Choroid plexus epithelial cell (primary cell): ENCODE data around the gene SUSD4.

ENCODE experiments used
- DNase-seq: peaks from one replicate; pipeline ENCODE4 v3.0.0-alpha.2; 2010; ENCODE audit warnings: low read depth
- H3K4me3 ChIP-seq: 2 replicates; pipeline ENCODE4 v1.5.1; 2011; ENCODE audit warnings: low read depth, mild to moderate bottlenecking, control low read depth, low read length, moderate library complexity
- CTCF ChIP-seq: conservative IDR thresholded peaks from 2 replicates; pipeline ENCODE4 v1.5.1; 2011; ENCODE audit warnings: low read depth, mild to moderate bottlenecking, control low read depth, inconsistent platforms, low read length, moderate library complexity

The SUSD4 gene

DNA sequence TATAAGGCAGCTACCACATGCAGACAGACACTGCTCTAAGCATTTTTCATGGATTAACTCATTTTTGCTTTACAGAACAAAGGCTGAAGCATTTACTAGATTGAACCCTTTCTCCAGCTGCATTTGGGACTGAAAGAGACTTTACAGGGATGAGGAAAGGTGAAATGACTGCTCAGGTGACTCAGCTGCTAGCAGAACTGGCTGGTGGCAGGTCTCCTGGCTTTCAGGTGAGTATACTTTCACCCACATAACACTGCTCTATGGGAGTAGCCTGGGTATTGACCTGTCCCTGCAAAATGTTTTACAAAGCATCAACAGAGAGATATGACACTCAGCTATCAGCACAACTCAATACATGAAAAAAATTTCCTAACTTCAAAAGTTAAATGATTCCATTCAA is 26.6 kb upstream of the SUSD4 start:
- DNase-seq, result no peak
- no peak overlapping the region for H3K4me3 ChIP-seq
- no peak for TF ChIP-seq CTCF

GRCh38 chr1:223386013-223386412 is 22.0 kb upstream of the SUSD4 start:
- TF ChIP-seq CTCF, result no peak
- no peak overlapping the region for H3K4me3 ChIP-seq
- DNase-seq, result no peak

- no peak overlapping the region for H3K4me3 ChIP-seq
- no peak for DNase-seq
- no peak for TF ChIP-seq CTCF
Observed at GRCh38 chr1:223378754-223379153, 14.8 kb upstream of the SUSD4 start.

DNA sequence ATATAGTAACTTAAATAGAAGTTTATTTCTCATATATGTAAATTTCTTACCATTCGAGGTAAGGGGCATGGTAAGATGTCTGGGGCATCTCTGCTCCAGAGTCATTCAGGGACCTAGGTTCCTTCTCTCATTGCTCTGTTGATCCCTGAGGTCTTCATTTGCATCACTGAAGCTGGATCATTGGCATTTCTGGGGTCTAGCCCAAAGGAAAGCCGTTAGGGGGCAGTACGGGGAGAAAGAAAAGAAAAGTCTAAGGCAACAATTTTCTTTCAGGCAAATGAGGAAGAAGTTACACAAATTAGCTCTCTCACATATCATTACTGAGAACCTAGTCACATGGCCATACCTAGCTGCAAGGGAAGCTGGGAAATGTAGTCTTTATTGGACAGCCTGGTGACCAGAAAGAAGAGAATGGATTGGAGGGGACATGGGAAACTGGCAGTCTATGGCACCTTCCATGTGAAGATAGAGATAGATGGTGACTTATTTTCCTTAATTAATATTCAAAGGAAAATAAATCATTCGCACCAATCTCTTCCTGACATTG is 10.2 kb upstream of the SUSD4 start:
- no peak for DNase-seq
- no peak for TF ChIP-seq CTCF
- H3K4me3 ChIP-seq, result no peak overlapping the region

- no peak overlapping the region for H3K4me3 ChIP-seq
- TF ChIP-seq CTCF, result no peak
- no peak for DNase-seq
Observed at GRCh38 chr1:223364685-223365382, 858 bp upstream of the SUSD4 start.

DNA sequence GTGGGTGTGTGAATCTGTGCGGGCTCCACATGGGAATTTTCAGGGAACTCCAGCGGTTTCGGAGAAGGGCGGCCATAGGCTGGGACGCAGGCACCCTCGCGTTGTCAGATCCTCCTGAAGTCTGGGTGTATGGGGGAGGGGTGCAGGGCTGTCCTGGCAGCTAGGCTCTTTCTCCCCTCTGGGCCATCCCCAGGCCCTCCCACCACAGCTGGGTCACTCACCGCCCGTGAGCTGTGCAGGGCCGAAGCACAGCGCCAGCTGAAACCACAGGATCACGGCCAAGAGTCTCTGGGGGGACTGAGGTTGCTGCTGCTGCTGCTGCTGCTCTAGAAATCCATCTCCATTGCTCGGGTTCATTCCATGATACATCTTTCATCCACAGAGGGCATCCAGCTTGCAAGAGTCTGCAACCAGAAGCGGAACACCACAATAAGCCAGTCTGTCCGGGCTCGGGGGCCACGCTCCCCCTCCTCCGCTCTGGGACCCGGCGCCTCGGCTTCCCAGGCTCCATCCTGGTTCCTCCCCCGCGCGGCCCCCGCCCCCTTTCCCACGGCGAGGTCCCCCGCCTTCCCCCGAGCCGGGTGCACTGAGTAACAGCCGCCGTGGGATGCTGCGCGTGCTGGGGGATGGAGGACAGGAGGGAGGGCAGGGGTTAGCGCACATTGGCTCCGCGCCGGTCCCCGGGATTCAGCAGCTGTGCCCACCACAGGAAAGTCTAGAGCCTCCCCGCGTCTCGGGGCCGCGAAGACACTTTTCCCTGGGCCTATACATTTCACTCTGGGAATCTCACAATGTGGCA is 720 bp downstream of the SUSD4 start:
- no peak overlapping the region for H3K4me3 ChIP-seq
- no peak for TF ChIP-seq CTCF
- DNase-seq, result peak; percentile 18
